GM06990 (cell line): ENCODE data around the gene DGKB.

Experiments used
- DNase-seq: peaks from one replicate; pipeline ENCODE4 v3.0.0-alpha.2; 2011; ENCODE audit not compliant: insufficient read length; ENCODE audit errors: extremely low read depth
- H3K27me3 ChIP-seq: replicated peaks from 2 replicates; pipeline ENCODE4 v1.6.0; 2011; ENCODE audit warnings: low read length; ENCODE audit not compliant: control insufficient read depth, insufficient read depth
- H3K36me3 ChIP-seq: 2 replicates; pipeline ENCODE4 v1.5.1; 2011; ENCODE audit warnings: low read length; ENCODE audit not compliant: control insufficient read depth, insufficient read depth
- H3K4me3 ChIP-seq: replicated peaks from 2 replicates; pipeline ENCODE4 v1.5.1; 2011; ENCODE audit warnings: low read depth, mild to moderate bottlenecking, control low read depth, low read length
- CTCF ChIP-seq: IDR thresholded peaks from 2 replicates; pipeline ENCODE4 v1.5.1; 2011; ENCODE audit warnings: low read length, control low read depth, mild to moderate bottlenecking, inconsistent platforms; ENCODE audit not compliant: insufficient read depth, poor library complexity, severe bottlenecking

Gene DGKB

GRCh38 chr7:14859267-14859666, 43.3 kb downstream of the DGKB start:
- H3K27me3 ChIP-seq: no peaks in the 10 kb centered on the region
- H3K36me3 ChIP-seq: no peaks in the 10 kb centered on the region
- no peak overlapping the region for H3K4me3 ChIP-seq
- no peak for TF ChIP-seq CTCF
- no peak for DNase-seq

DNA sequence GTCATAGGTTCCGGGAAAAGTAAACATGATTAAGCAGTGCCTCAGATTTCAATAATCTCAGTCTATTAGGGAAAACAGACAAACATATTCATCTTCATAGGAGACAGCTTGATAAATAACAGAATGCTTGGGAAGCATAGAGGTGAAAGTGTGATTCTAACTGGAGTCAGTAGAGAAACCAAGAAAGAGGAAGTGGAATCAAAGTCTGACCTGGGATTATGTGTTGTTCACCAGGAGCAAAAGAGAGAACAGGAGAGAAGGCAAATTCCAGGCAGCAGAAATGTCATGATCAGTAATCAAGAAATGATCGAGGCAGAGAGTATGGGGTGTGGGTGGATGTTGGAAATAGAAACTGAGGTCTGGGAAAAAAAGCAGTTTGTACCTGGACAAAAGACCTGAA, 43.7 kb downstream of the DGKB start:
- no peak for TF ChIP-seq CTCF
- no peak for DNase-seq

DNA sequence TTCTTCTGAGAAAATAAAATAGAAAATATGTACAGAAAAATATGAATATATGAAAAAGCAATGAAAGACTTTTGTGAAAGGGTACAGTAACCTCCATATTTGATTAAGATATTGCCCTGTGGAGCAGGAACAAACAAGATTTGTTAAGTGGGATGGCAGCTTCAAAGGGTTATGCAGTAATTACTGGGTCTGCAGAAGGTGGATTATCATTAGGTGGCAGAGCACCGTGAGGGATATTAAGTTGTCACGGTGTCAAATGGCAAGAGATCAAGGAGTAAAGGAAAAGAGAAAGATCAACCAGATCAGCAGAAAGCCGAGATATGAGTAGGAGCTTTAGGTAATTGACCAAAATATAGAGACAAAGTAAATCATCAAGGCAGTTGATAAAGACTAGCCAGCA, 44.1 kb downstream of the DGKB start:
- DNase-seq: no peak
- Histone ChIP-seq H3K4me3 (no peak overlapping the region), H3K36me3 (no peaks in the 10 kb centered on the region), H3K27me3 (no peaks in the 10 kb centered on the region)
- TF ChIP-seq CTCF: no peak

More for the DNA sequence above, 43.7 kb downstream of the DGKB start:
- H3K27me3 ChIP-seq: no peaks in the 10 kb centered on the region
- no peak overlapping the region for H3K4me3 ChIP-seq
- no peaks in the 10 kb centered on the region for H3K36me3 ChIP-seq

GRCh38 chr7:14855033-14855794, 47.3 kb downstream of the DGKB start:
- no peak for TF ChIP-seq CTCF
- no peaks in the 10 kb centered on the region for H3K36me3 ChIP-seq
- no peak for DNase-seq
- no peak overlapping the region for H3K4me3 ChIP-seq
- H3K27me3 ChIP-seq: no peaks in the 10 kb centered on the region

DNA sequence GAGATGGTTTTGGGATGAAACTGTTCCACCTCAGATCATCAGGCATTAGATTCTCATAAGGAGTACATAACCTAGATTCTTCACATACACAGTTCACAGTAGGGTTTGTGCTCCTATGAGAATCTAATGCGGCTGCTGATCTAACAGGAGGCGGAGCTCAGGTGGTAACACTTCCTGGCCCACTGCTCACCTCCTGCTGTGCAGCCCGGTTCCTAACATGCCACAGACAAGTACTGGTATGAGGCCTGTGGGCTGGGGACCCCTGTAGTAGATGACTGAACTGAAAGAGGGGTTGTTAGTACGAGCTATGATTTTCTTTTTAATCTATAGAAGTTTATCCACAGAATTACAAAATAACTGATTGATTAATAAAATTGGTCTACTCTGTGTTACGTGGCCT, 48.1 kb downstream of the DGKB start:
- TF ChIP-seq CTCF: no peak
- H3K27me3 ChIP-seq: no peaks in the 10 kb centered on the region
- H3K36me3 ChIP-seq: no peaks in the 10 kb centered on the region
- no peak overlapping the region for H3K4me3 ChIP-seq
- no peak for DNase-seq

- no peak for TF ChIP-seq CTCF
- no peaks in the 10 kb centered on the region for H3K27me3 ChIP-seq
- no peaks in the 10 kb centered on the region for H3K36me3 ChIP-seq
- no peak overlapping the region for H3K4me3 ChIP-seq
- no peak for DNase-seq
Measured at GRCh38 chr7:14851610-14852009, 50.9 kb downstream of the DGKB start.
